SK-N-SH (cell line): Measurements from ENCODE around the gene ZNF785. TPM values are rescaled to one million over a fixed set of nuclear protein-coding genes. Genes with fewer than 3 reads are reported as not detected.

Experiments
- polyA plus RNA-seq, 3 experiments: library from polyadenylated mRNA; depleted of rRNA; stranded (reverse); fragments of >200 nt; gene quantifications; 2 replicates each; pipeline ENCODE4 v1.2.3, GENCODE V29; 2012
- small RNA-seq, 7 experiments: library from RNA; depleted of rRNA; stranded (forward); fragments of <200 nt; gene quantifications; one replicate each; pipeline ENCODE3, GENCODE V24; 2012

The ZNF785 gene
- polyA plus RNA-seq, 1 of the 3 experiments (the other 2 are of a cell fraction), result 8.8 TPM

Small RNA genes within 50 kb of the gene (small RNA-seq; reads per million reads assigned to genes)
- 0 reads per million in 7 experiments for gene AC093249.1
- 0 reads per million in 7 experiments for gene AC093249.4

Other genes starting within 250 kb of the ZNF785 start
- gene CD2BP2, start 230.4 kb downstream of the ZNF785 start, polyA plus RNA-seq (2012; rRNA removed), result 80.8 and 85.3 TPM in 2 replicates
- gene TBC1D10B, start 215.2 kb downstream of the ZNF785 start, polyA plus RNA-seq (2012; rRNA removed), result 15.7 and 20.5 TPM in 2 replicates
- 0.23 TPM in 1 of 2 replicates, not detected in the other for gene MYL11, start 210.9 kb downstream of the ZNF785 start, polyA plus RNA-seq (2012; rRNA removed)
- gene SEPTIN1, start 203.1 kb downstream of the ZNF785 start, polyA plus RNA-seq (2012; rRNA removed), result 0.13 and 0.25 TPM in 2 replicates
- 7.9 and 8.8 TPM in 2 replicates for gene ZNF48, start 190.3 kb downstream of the ZNF785 start, polyA plus RNA-seq (2012; rRNA removed)
- gene ZNF771, start 178.1 kb downstream of the ZNF785 start, polyA plus RNA-seq (2012; rRNA removed), result 20.4 and 21.7 TPM in 2 replicates
- gene DCTPP1, start 155.7 kb downstream of the ZNF785 start, polyA plus RNA-seq (2012; rRNA removed), result 78.9 and 79.2 TPM in 2 replicates
- gene SEPHS2, start 139.8 kb downstream of the ZNF785 start, polyA plus RNA-seq (2012; rRNA removed), result 30.8 and 36.3 TPM in 2 replicates
- 0.12 and 0.28 TPM in 2 replicates for gene ITGAL, start 113.0 kb downstream of the ZNF785 start, polyA plus RNA-seq (2012; rRNA removed)
- 26.0 and 26.5 TPM in 2 replicates for gene ZNF768, start 59.1 kb downstream of the ZNF785 start, polyA plus RNA-seq (2012; rRNA removed)
- gene ZNF747, start 50.8 kb downstream of the ZNF785 start, polyA plus RNA-seq (2012; rRNA removed), result 5.6 and 5.8 TPM in 2 replicates
- 2.8 and 3.4 TPM in 2 replicates for gene ZNF764, start 27.3 kb downstream of the ZNF785 start, polyA plus RNA-seq (2012; rRNA removed)
- 9.1 and 13.4 TPM in 2 replicates for gene ZNF688, start 14.0 kb downstream of the ZNF785 start, polyA plus RNA-seq (2012; rRNA removed)
- 2.9 and 3.4 TPM in 2 replicates for gene ZNF689, start 24.7 kb upstream of the ZNF785 start, polyA plus RNA-seq (2012; rRNA removed)
- 7.5 and 13.5 TPM in 2 replicates for gene PRR14, start 65.3 kb upstream of the ZNF785 start, polyA plus RNA-seq (2012; rRNA removed)
- gene FBRS, start 72.7 kb upstream of the ZNF785 start, polyA plus RNA-seq (2012; rRNA removed), result 9.6 and 11.5 TPM in 2 replicates
- gene SRCAP, start 113.5 kb upstream of the ZNF785 start, polyA plus RNA-seq (2012; rRNA removed), result 3.7 and 5.6 TPM in 2 replicates
- gene PHKG2, start 162.7 kb upstream of the ZNF785 start, polyA plus RNA-seq (2012; rRNA removed), result 45.8 and 54.2 TPM in 2 replicates
- gene CFAP119, start 176.4 kb upstream of the ZNF785 start, polyA plus RNA-seq (2012; rRNA removed), result 28.4 and 36.5 TPM in 2 replicates
- gene RNF40, start 176.6 kb upstream of the ZNF785 start, polyA plus RNA-seq (2012; rRNA removed), result 49.8 and 57.3 TPM in 2 replicates
- 4.7 and 5.1 TPM in 2 replicates for gene ZNF629, start 201.5 kb upstream of the ZNF785 start, polyA plus RNA-seq (2012; rRNA removed)